GM18517 (cell line): ENCODE measurements around the gene COX7C.
"Not testable (repeated sequence)": the region's sequence is repeated elsewhere in the genome, so short reads cannot be mapped to it uniquely, and the experiment has no call there.

Source experiments
- ATAC-seq: cut with Tn5 transposase; IDR thresholded peaks from one replicate; pipeline ENCODE4 v1.9.1; 2021; ENCODE audit warnings: mild to moderate bottlenecking, moderate library complexity; ENCODE audit not compliant: unreplicated experiment

The COX7C gene, protein sequence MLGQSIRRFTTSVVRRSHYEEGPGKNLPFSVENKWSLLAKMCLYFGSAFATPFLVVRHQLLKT

DNA sequence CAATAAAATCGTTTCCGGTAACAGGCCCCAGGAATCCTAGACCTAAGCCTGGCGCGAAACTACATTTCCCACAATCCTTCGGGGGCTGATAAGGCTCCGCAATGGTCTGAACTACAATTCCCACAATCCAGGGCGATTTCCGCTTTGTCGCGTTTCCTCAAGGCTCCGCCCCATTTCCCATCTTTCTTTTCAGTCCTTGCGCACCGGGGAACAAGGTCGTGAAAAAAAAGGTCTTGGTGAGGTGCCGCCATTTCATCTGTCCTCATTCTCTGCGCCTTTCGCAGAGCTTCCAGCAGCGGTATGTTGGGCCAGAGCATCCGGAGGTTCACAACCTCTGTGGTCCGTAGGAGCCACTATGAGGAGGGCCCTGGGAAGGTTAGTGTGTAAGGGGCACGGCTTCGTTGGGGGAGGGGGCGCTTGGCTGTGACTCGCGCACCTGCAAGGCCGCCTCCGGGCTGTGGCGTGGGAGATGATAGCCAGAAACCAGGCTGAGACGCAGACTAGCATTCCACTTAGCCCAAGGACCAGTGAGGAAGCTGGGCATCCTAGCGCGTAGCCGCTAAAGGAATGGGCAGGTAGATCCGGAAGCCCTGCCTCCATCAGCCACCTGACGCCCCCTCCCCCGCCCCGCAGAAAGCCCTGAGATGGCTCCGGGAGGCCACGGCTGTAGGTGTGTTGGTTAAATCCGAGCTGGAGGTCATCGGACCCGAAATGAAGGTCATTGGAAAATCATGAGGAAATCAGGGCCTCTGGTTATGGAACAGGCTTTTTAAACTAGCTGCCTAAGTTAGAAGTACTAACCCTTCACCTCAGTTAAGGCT is at the start of gene COX7C:
COX7C (plus strand) TSS at position 186 of the 821 bp plus-strand sequence; CDS start at position 301, 115 bp downstream.
- ATAC-seq: peak; percentile 98

DNA sequence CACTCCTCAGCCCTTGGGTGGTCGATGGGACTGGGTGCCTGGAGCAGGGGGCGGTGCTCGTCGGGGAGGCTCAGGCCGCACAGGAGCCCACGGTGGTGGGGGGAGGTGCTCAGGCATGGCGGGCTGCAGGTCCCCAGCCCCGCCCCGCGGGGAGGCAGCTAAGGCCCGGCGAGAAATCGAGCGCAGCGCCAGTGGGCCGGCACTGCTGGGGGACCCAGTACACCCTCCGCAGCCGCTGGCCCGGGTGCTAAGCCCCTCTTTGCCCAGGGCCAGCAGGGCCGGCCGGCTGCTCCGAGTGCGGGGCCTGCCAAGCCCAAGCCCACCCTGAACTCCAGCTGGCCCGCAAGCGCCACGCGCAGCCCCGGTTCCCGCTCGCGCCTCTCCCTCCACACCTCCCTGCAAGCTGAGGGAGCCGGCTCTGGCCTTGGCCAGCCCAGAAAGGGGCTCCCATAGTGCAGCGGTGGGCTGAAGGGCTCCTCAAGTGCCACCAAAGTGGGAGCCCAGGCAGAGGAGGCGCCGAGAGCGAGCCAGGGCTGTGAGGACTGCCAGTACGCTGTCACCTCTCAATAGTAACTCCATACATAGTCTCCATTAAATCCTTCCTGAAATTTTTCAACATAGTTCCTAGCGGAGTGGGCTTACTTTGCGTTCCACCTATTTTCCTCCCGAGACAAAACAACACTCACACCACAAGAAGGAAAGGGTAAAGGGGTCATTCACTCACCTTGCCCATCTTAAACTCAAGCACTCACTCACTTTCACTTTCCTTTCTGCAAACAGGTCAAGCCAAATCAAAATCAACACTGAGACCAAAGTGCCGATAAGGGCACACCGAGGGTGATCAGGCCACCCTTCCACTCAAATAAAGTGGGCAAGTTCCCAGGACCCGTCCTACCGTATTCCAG is 48.0 kb upstream of the COX7C start:
- not testable (repeated sequence) for ATAC-seq

DNA sequence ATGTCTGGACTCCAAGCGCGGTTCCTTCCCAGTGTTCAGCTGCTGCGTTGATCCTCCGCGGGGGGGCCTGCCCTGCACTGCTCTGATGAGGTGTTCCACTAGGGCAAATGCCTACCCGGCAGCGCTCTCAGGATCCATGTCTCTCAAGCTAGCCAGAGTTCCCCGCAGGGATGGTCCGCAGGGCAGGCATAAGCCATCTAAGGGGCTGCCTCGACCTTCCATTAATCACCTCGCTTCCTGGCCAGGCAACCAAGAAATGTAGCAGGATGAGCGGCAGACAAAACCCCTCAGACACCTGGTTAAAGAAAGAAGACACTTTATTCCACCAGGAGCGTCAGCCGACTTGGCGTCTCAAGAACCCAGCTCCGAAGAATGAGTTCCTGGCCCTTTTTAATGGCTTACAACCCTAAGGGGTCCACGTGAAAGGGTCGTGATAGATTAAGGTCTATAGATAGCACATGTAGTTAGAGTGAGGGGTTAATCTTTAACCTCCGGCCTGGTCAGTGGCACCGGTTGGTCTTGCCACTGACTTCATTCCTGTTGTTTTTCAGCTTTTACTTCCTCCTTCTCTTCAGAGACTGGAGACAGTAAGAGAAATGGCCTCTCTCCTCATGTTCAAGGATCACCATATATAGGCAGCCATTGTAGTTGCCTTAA is 47.2 kb upstream of the COX7C start:
- no peak for ATAC-seq

DNA sequence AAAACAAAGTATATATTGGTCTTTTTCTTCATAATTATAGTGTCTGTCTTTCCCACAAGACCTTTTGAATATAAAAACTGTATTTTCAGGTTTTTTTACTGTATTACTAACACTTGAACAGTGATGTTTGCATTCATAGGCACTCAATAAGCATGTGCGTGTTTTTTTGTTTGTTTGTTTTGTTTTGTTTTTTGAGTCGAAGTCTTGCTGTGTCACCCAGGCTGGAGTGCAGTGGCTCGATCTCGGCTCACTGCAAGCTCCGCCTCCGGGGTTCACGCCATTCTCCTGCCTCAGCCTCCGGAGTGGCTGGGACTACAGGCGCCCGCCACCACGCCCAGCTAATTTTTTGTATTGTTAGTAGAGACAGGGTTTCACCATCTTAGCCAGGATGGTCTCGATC is 46.6 kb upstream of the COX7C start:
- ATAC-seq: not testable (repeated sequence)

DNA sequence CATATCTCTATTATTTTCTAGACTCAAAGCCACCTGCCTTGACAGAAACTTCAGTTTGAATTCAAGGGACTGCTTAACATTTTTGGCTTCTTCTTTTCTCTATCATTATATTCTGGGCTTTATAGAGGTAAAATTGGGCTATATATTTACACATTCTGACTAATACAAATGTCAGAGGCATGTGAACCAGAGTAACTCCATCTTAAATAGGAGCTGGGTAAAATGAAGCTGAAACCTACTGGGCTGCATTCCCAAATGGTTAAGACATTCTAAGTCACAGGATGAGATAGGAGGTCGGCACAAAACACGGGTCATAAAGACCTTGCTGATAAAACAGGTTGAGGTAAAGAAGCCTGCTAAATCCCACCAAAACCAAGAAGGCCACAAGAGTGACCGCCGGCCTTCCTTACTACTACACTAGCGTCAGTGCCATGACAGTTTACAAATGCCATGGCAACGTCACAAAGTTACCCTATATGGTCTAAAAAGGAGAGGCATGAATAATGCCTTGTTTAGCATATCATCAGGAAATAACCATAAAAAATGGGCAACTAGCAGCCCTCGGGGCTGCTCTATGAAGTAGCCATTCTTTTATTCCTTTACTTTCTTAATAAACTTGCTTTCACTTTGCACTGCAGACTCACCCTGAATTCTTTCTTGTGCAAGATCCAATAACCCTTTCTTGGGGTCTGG is 44.8 kb upstream of the COX7C start:
- no peak for ATAC-seq

DNA sequence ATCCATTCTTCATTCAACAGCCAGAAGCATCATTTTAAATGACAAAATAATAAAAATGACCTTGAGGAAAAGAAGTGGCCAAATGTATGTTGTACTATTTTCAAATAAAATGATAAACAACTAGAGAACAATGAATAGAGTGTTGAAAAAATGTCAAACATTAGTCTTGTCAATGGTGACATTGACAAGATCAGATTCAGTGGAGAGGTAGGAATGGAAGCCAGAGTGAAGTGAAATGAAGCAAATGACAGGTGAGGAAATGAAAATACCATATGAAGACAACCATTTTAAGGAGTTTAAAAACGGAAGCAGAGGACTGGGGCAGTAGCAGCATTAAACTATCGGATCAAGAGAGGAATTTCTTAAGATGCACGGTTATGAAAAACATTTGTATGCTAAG is 38.2 kb upstream of the COX7C start:
- ATAC-seq: no peak

DNA sequence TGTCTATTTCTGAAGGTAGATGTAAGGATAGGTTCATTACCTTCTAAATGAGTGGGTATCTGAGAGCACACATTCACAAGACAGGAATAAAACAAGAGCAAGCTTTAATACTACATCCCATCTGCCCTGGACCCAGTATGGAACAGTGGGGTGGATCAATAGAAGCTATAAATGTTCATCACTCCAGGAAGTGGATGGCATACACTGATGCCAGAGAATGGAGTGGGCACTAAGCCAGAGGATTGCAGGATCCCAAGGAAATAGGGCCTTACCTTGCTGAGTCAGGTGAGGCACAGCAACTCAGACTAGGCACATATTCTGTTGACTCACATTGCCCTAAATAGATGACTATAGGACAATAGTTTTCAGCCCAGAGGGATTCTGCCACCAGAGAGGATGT is 21.3 kb upstream of the COX7C start:
- ATAC-seq: no peak

DNA sequence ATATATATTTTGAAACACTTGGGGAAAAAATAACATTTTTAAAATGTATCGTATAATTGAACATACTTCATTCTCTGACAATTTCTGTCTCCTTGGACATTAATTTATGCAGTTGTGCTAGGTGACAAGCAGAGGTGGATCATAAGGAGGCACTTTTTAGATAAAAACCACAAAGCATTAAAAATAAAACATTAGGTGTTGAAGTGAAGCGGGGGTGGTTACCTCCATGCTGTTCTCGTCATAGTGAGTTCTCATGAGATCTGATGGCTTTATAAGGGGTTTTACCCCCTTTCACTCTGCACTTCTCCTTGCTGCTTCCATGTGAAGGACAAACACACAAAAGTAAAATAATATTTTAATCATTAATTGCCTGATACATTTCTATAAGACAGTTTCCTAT is 11.9 kb upstream of the COX7C start:
- ATAC-seq: no peak

DNA sequence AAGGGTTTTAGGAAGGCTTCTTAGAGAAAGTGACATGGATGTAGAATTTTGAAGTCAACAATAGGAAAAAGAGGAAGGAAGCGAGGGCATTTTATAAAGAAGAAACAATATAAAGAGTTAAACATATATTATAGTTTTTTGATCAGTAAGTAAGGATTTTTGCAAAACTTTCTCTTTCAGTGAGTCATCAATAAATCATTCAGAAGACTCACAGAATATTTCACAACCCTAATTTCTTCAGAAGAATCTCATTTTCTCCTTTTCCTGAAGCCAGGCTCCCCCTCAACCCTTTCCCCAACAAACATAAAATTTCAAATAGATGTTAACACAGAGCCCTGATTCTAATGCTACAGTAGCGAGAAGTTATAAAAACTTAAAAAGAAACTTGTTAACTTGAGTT is 4.3 kb upstream of the COX7C start:
- no peak for ATAC-seq

DNA sequence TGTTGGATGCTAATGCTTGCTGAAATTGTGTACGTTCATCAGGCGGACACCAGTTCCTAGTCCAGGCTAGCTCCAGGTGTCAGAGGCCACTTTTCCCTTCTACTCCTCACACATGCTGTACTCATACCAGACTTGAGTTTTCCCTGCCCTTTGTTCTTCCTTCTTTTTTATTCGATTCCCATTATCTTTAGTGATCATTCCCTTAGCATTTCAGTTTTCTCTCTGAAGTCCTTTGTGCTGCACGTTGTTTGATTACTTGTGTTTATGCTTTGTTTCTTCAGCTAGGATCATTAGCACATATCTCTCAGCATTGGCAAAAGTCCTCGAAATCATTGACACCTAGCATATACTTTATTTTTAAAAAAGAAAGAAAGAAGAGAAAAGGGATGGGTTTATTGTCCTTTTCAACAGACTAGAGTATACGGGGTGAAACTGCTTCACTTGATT is 409 bp upstream of the COX7C start:
- ATAC-seq: no peak

DNA sequence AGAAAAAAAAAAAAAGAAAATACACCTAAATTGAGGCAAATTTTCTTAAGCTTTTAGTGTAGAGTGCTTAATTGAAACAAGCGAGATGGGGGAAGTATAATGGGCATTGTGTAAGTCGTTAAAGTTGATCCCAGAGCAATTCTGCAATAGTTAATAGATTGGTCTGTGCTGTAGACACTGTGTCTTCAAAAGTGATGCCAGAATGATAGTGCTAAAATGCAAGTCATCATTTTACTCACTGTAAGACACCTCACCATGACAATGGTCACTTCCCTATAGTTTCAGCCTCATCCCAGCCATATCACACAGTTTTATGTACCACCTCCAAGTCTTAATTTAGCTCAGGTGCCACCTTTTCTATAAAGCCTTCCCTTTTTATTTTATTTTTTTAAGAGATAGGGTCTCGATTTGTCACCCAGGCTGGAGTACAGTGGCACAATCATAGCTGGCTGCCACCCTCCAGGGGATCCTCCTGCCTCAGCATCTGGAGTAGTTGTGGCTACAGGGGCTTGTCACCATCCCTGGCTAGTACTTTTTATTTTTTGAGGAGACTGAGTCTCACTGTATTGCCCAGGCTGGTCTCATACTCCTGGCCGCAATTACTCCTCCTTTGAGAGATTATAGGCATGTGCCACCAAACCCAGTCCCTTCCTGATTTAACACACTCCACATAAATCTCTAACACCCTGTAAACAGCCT is 6.2 kb downstream of the COX7C start:
- no peak for ATAC-seq

DNA sequence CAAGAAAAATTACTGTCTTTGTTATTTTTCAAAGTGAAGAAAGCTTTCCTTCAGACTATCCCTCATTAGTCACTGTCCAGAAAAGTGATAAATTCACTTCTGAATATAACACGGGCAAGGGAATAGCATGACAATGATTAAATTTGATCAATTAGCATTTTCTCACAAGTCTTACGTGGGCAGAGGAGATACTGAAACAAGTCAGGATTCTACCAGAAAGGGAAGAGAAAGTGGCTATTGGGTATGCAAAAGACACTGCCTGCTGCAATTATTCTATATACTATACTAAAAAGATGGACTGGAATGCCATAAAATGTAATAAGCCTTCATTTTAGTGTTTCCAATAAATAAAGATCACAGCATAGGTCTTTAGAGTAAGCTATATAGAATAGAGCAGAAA is 7.4 kb downstream of the COX7C start:
- no peak for ATAC-seq

DNA sequence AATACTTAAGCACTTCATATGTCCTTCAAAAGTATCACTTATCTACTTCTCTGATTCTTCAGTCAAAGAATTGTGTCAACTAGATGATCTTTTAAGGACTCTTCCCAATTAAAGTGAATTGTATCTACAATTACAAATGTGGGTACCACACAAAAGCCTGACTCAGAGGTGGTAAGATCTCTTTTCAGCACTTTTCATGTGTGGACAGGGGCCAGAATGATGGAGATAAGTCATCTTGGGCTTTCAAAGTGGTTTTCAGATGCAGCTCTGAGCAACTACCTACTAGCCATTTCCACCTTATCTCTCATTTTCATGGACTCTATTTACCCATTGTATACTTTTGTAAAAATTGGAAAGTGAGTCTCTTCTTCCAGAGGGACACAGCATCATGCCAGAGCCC is 8.4 kb downstream of the COX7C start:
- no peak for ATAC-seq

DNA sequence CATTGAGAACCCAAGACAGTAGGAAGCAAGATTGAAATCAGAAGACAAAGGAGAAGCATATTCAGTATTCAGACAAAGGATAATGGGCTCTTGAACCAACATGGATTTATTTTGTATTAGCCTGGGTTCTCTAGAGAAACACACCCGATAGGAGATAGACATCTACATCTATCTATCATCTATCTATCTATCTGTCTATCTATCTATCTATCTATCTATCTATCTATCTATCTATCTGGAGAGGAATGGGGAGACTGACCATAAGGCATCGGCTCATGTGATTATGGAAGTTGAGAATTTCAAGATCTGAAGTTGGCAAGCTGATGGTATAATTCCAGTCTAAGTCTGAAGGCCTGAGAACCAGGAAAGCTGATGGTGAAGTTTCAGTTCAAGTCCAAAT is 13.4 kb downstream of the COX7C start:
- ATAC-seq: no peak

DNA sequence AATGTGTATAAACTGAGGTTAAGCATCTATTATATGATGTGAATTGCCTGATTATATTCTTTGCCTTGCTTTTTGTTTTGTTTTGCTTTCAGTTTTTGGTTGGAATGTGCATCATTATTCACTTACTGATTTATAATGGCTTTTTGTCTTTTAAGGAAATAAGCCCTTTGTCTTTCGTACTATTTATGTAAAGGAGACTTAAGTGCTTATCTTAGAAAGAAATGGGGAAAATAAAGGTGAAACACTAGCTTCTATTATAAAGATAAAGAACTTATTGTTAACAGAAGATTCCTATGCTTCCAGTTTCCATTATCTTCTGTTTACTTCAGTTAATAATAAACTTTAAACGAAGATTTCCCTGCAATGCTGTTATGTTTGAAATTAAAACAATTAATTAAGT is 23.3 kb downstream of the COX7C start:
- no peak for ATAC-seq

DNA sequence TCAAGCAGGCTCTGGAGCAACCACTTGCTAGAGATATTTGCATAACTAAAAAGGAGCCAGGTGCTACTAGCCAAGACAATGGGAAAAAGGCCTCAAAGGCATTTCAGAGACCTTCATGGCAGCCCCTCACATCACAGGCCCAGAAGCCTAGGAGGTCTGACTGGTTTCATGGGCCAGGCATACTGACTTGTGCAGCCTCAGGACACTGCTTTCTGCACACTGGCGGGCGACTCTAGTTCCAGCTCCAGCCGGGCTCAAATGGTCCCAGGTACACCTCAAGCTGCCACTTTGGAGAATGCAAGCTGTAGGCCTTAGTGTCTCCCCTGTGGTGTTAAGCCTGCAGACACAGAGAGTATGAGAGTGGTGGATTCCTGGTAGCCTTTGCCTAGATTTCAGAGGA is 27.1 kb downstream of the COX7C start:
- no peak for ATAC-seq

DNA sequence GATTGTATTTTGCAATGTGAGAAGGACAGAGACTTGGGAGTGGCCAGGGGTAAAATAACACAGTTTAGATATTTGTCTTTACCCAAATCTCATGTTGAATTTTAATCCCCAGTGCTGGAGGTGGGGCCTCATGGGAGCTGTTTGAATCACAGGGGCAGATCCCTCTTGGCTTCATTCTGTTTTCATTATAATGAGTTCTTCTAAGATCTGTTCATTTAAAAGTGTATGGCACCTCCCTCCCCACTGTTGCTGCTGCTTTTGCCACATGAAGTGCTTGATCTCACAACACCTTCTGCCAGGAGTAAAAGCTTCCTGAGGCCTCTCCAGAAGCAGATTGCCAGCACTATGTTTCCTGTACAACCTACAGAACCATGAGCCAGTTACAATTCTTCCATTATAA is 28.1 kb downstream of the COX7C start:
- ATAC-seq: no peak

DNA sequence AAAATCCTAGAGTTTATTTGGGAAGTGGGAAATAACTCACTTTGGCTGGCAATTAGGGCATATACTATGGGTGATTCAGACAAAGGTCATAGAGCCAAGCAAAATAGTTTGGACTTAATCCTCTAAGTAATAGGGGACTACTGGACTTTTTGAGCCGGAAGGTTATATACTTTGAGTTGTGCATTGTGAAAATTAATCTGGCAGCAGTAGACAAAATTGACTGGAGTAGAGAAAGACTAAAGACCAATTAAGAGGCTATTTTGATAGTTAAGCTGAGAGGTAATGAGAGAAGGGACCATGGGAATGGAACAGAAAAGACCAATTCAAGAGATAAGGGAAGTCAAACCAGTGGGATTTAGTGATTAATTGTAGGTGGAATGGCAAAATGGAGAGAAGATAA is 28.9 kb downstream of the COX7C start:
- no peak for ATAC-seq

DNA sequence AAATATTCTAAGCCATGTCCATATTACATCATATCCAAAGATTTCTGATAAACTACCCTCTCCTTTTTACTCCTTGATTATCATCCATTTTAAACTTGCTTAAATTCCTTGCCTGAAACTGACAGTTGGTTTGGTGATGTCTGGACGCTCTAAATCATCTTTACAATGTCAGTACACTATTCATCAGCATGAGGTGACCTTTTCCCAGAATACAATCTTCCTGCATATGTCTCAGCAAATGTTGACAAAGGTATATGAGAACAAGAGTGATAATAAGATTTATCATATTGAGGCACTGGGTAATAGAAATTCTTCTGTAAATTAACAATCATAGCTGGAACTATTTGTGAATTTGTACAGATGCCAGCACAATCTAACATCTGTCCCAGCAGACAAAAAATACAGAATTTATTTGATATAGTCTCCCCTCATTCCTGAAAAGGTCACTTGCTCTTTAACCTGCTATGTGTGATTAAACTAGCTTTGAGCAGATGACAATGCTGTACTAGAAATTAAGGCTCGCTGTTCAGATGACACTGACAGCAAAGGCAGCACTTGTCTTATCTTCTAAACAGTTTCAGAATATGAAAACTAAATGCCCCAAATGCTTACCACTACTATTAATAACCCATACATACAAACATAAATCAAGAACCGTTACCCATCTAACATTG is 32.2 kb downstream of the COX7C start:
- no peak for ATAC-seq

DNA sequence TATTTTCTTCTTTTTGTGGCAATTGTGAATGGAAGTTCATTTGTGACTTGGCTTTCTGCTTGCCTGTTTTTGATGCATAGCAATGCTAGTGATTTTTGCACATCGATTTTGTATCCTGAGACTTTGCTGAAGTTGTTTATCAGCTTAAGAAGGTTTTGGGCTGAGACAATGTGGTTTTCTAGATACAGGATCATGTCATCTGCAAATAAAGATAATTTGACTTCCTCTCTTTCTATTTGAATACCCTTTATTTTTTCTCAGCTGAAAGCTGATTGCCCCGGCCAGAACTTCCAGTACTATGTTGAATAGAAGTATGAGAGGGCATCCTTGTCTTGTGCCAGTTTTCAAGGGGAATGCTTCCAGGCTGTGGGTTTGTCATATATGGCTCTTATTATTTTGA is 43.0 kb downstream of the COX7C start:
- ATAC-seq: not testable (repeated sequence)
